Neutrophil (primary cell): ENCODE measurements around the gene GBF1.

Source experiments
- H3K27ac ChIP-seq: fragments of 200-600 bp; sonication (generic); 2 replicates; pipeline ENCODE4 v1.5.1; 2016; ENCODE audit warnings: mild to moderate bottlenecking, moderate library complexity
- H3K27me3 ChIP-seq: fragments of 200-600 bp; sonication (generic); 2 replicates; pipeline ENCODE4 v1.6.0; 2016; ENCODE audit warnings: mild to moderate bottlenecking
- H3K36me3 ChIP-seq: fragments of 200-600 bp; sonication (generic); 2 replicates; pipeline ENCODE4 v1.5.1; 2017
- H3K4me1 ChIP-seq, 2 experiments: fragments of 200-600 bp in 1 of 2; sonication (generic) in 1 of 2; 1 replicate in 1 of 2; 2 replicates in 1 of 2; pipeline versions ENCODE4 v1.5.1 to v1.6.1; 2013 to 2016; ENCODE audit warnings: low read depth in 1 of 2, low read length in 1 of 2, mild to moderate bottlenecking in 1 of 2, moderate library complexity in 1 of 2; ENCODE audit not compliant: control insufficient read depth in 1 of 2, insufficient read depth in 1 of 2
- H3K4me3 ChIP-seq, 2 experiments: fragments of 200-600 bp in 1 of 2; sonication (generic) in 1 of 2; 1 replicate in 1 of 2; 2 replicates in 1 of 2; pipeline ENCODE4 v1.5.1; 2013 to 2016; ENCODE audit warnings: low read depth in 1 of 2, low read length in 1 of 2, mild to moderate bottlenecking in 1 of 2, moderate library complexity in 1 of 2
- H3K9me3 ChIP-seq: fragments of 200-600 bp; sonication (generic); 2 replicates; pipeline ENCODE4 v1.5.1; 2016
- CTCF ChIP-seq: fragments of 200-600 bp; sonication (generic); IDR thresholded peaks from 2 replicates; pipeline ENCODE4 v1.5.1; 2016; ENCODE audit warnings: antibody characterized with exemption

Gene GBF1

GRCh38 chr10:102382871-102383270, 137.5 kb downstream of the GBF1 start:
- Histone ChIP-seq H3K4me1 (no peaks in the 10 kb centered on the region), H3K27ac (no peak overlapping the region), H3K27me3 (no peaks in the 10 kb centered on the region), H3K9me3 (no peaks in the 10 kb centered on the region), H3K4me3 (no peak overlapping the region), H3K36me3 (peaks cover 60% of the 10 kb centered on the region)
- no peak for TF ChIP-seq CTCF

GRCh38 chr10:102384053-102384452, 138.7 kb downstream of the GBF1 start:
- H3K4me1 ChIP-seq = no peaks in the 10 kb centered on the region
- H3K9me3 ChIP-seq = no peaks in the 10 kb centered on the region
- peaks cover 3% of the 10 kb centered on the region for H3K27me3 ChIP-seq
- H3K4me3 ChIP-seq = no peak overlapping the region
- TF ChIP-seq CTCF = no peak
- H3K27ac ChIP-seq = no peak overlapping the region
- peaks cover 49% of the 10 kb centered on the region for H3K36me3 ChIP-seq

GRCh38 chr10:102384606-102385429, 139.5 kb downstream of the GBF1 start:
- Histone ChIP-seq H3K27ac (no peak overlapping the region), H3K4me1 (no peaks in the 10 kb centered on the region), H3K36me3 (peaks cover 41% of the 10 kb centered on the region), H3K27me3 (peaks cover 9% of the 10 kb centered on the region), H3K4me3 (no peak overlapping the region), H3K9me3 (no peaks in the 10 kb centered on the region)
- no peak for TF ChIP-seq CTCF

- H3K36me3 ChIP-seq = no peaks in the 10 kb centered on the region
- H3K4me3 ChIP-seq = no peak overlapping the region
- H3K9me3 ChIP-seq = no peaks in the 10 kb centered on the region
- H3K27me3 ChIP-seq = peaks cover 37% of the 10 kb centered on the region
- TF ChIP-seq CTCF = no peak
- H3K27ac ChIP-seq = no peak overlapping the region
- peaks cover 7 to 12% of the 10 kb centered on the region in 2 experiments for H3K4me1 ChIP-seq
These were observed 144.6 kb downstream of the GBF1 start for GRCh38 chr10:102389894-102390293.

- Histone ChIP-seq H3K4me1 (peaks cover 19 to 25% of the 10 kb centered on the region in 2 experiments), H3K4me3 (no peak overlapping the region), H3K27ac (no peak overlapping the region), H3K27me3 (peaks cover 37% of the 10 kb centered on the region), H3K9me3 (no peaks in the 10 kb centered on the region), H3K36me3 (peaks cover 12% of the 10 kb centered on the region)
- no peak for TF ChIP-seq CTCF
These were observed 147.0 kb downstream of the GBF1 start for GRCh38 chr10:102392306-102392705.
